NCI-H1417 treated with DMSO at 0.1 percent for 48 hours (cell line): ENCODE results near the gene GCNT2.
"Not testable (repeated sequence)": the region's sequence is repeated elsewhere in the genome, so short reads cannot be mapped to it uniquely, and the experiment has no call there.

ENCODE experiments used
- DNase-seq: peaks from one replicate; lab custom pipeline; 2025; lab: John Stamatoyannopoulos, UW

The GCNT2 gene

DNA sequence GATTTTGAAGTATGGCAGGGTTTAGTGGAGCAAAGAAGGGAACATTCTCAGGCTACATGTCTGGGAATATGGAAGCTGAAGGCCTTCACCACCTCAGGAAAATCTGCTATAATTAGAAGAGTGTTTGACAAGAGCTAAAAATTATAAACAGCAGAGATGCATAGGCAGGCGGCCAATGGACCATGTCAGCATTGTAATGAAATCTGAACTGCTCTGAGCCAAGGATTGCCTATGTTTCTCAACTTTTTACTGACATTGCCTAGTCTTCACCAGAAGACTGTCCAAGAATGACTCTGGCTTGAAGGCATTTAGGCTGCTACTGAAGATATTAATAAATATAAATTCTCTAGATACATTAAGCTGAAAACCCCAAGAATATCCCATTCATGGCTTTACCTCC is 89.1 kb downstream of the GCNT2 start:
- DNase-seq, result no peak

DNA sequence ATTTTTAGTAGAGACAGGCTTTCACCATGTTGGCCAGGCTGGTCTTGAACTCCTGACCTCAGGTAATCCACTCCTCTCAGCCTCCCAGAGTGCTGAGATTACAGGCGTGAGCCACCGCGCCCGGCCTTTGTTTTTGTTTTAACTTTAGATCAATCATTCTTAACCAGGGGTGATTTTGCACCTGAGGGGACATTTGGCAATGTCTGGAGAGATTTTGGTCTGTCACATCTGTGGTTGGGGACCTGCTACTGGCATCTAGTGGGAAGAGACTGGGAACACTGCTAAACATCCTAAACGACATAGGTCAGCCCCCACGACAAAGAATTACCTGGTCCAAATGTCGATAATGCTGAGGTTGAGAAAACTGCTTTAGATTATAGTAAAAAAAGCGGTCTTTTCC is 91.0 kb downstream of the GCNT2 start:
- no peak for DNase-seq

DNA sequence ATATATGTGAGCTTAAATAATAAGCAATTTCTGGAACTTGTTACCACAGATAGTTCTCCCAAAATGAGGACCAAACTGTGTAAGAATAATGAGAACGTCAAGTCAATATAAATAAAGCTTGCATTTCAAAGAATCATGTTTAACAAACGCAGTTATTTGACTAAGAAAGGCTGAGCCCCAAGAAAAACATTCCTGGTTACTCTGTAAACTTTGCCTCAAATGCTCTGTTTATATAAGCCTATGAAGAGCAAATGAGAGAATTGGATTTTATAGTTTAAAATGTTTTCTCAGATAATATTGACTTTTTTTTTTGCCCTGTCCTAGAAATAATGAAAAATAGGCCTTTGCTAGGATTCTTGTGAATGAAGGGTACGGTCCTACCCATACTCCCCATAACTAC is 91.9 kb downstream of the GCNT2 start:
- DNase-seq, result no peak

DNA sequence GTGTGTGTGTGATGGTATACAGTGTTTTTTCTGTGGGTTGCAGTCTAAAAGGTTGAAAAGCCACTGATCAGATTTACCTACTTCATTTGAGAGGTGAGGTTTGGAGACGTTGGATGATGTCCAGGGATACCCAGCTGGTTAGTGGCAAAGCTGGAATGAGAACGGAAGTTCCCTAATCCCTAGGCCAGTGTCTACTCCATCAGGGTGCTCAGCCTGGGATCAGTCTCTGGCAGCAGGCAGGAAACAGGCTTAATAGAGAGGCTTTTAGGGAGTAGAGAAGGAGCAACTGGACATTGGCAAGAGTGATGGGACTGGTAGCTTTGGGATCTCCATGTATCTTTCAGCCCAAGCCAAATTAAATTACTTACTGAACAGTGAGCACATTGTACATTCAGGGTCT is 92.6 kb downstream of the GCNT2 start:
- DNase-seq, result no peak

DNA sequence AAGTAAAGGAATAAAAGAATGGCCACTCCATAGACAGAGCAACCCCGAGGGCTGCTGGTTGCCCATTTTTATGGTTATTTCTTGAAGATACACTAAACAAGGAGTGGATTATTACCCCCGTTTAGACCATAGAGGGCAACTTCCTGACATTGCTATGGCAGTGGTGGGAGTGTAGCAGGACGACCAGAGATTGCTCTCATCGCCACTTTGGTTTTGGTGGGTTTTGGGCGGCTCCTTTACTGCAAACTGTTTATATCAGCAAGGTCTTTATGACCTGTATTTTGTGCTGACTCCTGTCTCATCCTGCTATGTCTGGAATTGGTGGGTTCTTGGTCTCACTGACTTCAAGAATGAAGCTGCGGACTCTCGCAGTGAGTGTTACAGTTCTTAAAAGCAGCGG is 94.5 kb downstream of the GCNT2 start:
- DNase-seq, result no peak

DNA sequence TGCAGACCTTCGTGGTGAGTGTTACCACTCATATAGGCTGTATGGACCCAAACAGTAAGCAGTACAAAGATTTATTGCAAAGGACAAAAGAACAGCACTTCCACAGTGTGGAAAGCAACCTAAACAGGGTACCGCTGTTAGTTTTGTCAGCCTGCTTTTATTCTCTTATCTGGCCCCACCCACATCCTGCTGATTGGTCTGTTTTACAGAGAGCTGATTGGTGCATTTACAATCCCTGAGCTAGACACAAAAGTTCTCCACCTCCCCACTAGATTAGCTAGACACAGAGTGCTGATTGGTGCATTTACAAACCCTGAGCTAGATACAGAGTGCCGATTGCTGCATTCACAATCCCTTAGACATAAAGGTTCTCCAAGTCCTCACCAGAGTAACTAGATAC is 95.1 kb downstream of the GCNT2 start:
- not testable (repeated sequence) for DNase-seq

DNA sequence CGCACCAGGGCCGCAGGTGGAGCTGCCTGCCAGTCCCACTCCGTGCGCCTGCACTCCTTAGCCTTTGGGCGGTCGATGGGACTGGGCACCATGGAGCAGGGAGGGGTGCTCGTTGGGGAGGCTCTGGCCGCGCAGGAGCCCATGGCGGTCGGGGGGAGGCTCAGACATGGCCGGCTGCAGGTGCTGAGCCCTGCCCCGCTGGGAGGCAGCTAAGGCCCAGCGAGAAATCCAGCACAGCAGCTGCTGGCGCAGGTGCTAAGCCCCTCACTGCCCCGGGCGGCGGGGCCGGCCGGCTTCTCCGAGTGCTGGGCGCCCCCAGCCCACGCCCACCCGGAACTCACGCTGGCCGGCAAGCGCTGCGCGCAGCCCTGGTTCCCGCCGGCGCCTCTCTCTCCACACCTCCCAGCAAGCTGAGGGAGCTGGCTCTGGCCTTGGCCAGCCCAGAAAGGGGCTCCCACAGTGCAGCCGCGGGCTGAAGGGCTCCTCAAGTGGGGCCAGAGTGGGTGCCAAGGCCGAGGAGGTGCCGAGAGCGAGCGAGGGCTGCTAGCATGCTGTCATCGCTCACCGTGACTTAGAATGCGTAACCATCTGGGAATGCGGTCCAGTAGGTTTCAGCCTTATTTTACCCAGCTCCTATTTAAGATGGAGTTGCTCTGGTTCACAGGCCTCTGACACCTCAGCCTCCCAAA is 96.0 kb downstream of the GCNT2 start:
- no peak for DNase-seq

DNA sequence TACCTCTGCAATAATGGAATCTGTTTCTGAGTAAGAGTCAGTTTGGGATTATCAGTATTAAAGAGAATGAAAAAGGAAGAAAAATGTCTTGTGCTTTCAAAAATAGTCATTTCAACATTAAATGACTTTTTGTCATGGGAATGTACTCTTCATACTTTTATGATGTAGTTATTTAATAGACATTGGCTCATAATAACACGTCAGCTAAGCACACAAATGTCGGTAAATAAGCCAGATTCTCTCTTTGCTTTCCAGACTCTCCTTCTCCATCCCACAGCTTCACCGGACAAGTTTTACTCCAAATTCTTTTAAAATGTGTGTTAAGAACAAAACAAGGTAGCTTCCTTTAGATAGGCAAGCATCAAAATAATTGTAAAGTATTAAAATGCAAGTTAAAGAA is 97.3 kb downstream of the GCNT2 start:
- DNase-seq, result no peak

DNA sequence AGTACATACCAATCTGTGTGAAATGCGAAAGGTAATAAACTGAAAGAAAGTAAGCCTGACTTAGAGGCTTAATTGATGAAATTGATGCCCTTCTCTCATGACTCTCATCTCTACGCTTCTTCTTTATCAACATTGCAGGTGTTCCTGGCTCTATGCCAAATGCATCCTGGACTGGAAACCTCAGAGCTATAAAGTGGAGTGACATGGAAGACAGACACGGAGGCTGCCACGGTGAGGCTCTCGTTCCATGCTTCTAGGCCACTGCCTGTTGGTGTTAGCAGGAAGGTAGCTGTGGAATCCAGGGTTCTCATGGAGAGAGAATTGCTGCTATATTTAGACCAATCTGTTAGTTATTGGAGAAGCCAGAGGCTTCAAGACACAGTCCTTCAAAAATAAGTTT is 100.1 kb downstream of the GCNT2 start:
- no peak for DNase-seq

DNA sequence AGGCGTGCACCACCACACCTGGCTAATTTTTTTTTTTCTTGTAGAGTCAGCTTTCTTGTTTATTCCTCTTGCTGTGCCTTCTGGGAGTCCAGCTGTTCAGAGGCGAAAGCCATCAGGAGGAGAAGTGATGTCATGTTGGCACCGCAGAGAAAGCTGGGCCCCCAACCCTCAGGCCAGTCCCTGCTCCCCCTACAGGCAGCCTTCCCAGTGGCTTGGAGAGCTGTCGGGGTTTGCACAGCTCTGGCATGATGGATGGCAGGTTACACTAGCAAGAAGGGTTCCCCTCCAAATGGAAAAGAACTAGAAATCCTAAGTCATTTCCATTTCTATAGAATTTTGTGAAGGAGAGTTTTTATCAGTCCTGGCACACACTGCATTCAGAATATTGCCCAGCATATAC is 100.7 kb downstream of the GCNT2 start:
- DNase-seq, result no peak

DNA sequence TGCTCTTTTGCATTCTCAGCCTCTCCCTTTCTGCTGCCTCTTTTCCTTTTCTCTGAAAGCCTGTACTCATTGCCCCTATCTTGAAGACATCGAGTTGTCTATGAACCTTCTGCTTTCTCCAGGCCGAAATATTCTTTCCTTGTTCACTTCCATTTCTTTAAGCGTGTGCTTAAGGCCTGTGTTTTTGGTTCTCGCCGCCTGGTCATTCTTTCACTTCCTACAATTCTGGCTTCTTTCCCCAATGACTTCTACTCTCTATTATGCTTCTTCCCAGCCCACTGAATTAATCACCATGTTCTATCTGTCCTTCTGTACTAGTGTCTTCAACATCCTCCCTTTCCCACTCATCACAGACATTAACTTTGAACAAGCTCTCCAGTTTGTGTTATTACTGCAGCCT is 103.7 kb downstream of the GCNT2 start:
- no peak for DNase-seq

DNA sequence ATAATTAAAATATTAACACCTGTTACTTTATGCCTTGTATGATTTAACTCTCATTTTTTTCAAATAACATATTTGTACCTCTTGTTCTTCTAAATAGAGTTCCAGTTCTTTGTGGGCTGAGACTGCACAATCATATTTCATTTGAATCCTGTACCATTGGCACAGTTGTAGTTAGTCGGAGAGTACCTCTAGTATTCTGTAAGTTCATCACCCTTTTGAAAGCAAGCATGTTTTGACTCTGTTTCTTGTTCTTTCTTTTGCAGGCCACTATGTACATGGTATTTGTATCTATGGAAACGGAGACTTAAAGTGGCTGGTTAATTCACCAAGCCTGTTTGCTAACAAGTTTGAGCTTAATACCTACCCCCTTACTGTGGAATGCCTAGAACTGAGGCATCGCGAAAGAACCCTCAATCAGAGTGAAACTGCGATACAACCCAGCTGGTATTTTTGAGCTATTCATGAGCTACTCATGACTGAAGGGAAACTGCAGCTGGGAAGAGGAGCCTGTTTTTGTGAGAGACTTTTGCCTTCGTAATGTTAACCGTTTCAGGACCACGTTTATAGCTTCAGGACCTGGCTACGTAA is 105.1 kb downstream of the GCNT2 start:
- DNase-seq, result no peak

DNA sequence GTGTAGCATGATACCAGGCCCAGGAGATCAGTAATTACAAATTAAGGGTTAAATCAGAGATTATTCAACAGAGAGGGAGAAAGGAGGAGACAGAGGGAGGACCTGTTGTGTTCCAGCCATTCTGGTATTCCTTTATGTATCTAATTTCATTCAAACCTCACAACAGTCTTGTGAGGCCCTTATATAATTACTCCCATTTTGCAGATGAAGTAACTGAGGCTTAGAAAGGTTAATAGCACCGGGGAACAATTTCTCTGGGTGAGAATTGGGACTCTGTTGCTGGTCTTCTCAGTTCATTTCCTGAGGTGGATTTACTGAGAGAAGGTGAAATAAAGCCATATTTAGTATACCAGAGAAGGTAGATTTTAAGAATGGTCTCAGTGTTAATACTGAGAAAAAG is 106.6 kb downstream of the GCNT2 start:
- no peak for DNase-seq

DNA sequence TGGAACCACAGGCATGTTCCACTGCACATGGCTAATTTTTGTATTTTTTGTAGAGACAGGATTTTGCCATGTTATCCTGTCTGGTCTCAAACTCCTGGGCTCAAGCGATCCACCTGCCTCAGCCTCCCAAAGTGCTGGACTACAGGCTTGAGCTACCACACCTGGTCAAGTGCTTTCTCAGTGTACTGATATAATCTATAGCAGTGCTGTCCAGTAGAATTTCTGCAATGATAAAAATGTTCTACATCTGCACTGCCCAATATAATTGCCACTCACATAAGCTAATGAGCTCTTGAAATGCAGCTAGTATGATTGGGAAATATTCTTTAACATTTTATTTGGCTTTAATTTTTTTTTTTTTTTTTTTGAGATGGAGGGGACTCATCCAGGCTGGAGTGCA is 109.0 kb downstream of the GCNT2 start:
- no peak for DNase-seq

DNA sequence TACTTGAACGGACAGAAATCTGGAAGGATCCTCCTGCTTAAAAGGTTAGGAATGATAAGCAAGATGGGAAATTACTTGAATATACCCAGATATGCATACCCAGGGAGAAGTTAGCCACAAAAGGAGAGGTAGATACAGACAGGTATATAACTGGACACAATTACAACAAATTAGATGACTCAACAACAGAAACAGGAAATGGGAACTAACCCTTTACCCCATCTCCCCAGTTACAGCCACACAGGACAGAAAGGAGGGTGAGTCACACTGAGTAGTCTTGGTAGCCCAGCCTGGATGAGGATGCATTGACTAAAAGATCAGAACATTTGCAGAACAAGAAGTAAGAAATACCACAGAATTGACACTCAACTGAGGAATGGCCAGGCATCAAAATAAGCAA is 112.1 kb downstream of the GCNT2 start:
- DNase-seq, result no peak

DNA sequence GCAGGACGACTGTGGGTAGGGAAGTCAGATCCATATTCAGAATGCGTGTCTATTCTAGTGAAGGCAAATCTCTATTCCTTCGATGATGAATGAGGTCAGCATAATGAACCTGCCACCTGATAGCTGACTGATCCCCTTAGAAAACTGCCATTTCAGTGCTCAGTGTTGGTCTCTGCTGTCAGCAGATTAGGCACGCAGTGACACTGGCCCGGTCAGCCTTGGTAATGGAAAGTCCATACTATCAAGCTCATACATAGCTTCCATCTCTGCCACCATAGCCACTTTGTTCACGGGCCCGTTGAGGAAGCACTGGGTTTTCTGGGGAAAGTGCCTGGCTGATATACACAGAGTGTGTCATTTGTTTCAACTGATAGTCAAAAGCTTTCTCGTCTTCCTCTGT is 119.3 kb downstream of the GCNT2 start:
- DNase-seq, result no peak

DNA sequence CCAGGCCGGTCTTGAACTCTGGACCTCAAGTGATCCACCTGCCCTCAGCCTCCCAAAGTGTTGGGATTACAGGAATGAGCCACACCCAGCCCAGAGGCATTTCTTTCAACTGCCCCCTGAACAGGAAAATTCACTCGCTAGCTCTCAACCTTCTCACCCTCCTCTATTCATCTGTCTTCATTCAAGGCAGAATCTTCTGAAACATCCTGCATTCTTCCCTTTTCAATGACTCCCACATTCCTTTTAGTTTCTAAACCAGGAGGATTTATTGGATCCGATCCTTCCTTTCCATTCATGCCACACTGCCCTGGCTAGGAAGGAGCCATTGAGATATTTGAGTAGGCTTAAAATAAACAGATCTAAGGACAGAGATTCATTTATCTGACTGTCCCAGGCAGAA is 120.4 kb downstream of the GCNT2 start:
- no peak for DNase-seq

DNA sequence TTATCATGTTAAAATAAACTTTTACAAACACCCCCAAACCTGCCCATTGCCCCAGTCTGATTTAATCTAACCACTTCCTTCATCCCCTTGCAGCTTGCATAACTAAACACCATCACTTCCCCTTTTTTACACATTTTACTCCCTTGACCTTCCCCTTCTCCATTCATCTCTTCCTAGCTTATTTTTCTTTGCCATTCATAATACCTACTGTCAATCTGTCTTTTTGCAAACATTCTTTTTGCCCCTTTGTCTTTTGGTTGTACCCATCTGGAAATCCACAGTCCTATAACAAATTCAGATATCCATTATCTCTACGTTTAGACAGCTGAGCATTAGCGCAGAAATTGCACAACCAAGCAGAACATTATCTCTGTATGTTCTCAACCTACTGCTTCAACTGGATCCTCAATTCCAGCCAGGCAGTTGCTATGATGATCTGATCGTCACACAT is 122.1 kb downstream of the GCNT2 start:
- DNase-seq, result no peak

DNA sequence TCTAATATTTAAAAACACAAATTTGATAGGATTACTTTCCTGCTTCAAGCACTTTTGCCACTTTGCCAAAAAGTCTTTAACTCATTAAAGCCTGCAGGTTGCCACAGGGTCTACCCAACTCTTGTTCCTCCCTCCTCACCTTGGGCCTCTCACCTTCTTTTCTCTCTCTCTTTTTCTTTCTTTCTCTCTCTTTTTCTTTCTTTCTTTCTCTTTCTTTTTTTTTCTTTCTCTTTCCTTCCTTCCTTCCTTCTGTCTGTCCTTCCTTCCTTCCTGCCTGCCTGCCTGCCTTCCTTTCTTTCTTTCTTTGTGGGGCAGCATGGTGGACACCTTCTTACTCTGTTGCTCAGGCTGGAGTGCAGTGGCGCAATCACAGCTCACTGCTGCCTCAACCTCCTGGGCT is 123.1 kb downstream of the GCNT2 start:
- no peak for DNase-seq

DNA sequence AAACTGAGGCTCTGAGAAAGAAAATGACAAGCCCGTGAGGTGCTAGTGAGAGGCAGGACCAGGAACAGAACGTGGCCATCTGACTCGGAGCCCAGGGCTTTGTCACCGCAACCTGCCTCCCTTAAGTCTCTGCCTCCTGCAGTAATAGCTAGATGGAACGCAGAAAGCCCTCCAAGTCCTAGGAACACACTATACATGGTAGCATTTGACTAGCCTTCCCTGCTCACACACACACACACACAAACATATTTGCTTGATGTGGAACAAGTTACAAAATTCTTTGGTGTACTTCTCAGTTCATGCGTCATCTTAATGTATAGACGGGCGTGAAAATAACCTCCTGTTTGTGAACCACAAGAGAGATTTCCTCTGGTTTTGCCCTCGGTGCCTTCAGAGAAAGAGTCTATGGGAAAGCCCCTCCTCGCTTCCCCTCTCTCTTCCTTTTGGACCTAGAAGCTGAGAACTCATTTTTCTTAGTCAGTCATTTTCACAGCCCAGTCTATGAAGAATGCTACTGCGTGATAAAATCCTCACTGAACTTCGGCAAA is 134.4 kb downstream of the GCNT2 start:
- no peak for DNase-seq

DNA sequence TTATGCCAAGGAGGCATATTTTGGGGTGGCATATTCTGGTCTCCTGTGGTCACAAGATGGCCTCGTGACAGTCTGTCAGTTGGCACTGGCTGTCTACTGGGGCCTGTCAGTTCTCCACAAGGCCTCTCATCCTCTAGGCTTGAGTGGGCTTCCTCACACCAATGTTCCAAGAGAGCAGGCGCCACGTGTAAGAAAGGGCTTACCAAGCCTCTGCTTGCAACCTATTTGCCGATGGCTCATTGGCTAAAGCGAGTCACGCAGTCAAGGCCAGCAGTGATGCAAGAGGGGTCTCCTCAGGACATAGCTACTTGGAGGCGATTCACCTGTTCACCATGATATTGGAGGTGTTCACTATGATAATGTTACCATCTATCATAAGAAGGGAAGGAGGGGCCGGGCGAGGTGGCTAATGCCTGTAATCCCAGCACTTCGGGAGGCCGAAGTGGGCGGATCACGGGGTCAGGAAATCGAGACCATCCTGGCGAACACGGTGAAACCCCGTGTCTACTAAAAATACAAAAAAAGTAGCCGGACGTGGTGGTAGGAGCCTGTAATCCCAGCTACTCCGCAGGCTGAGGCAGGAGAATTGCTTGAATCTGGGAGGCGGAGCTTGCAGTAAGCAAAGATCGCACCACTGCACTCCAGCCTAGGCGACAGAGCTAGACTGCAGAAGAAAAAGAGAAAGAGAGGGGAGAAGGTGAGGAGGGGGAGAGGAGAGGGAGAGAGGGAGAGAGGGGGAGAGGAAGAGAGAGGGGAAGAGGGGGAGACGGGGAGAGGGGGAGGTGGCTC is 138.0 kb downstream of the GCNT2 start:
- DNase-seq, result no peak

DNA sequence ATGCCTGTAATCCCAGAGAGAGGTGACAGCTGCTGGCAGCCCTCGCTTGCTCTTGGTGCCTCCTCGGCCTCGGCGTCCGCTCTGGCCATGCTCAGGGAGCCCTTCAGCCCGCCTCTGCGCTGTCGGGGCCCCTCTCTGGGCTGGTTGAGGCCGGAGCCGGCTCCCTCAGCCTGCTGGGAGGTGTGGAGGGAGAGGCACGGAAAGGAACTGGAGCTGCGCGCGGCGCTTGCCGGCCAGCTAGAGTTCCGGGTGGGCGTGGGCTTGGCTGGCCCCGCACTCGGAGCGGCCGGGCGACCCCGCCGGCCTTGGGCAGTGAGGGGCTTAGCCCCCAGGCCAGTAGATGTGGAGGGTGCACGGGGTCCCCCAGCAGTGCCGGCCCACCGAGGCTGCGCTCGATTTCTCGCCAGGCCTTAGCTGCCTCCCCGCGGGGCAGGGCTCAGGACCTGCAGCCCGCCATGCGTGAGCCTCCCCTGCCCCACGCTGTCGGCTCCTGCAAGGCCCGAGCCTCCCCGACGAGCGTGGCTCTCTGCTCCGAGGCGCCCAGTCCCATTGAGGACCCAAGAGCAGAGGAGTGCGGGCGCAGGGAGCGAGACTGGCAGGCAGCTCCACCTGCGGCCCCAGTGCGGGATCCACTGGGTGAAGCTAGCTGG is 138.7 kb downstream of the GCNT2 start:
- DNase-seq, result no peak
